NCI-H510A treated with DMSO at 0.1 percent for 48 hours (cell line): ENCODE results near the gene DIRAS3.
"Not testable (repeated sequence)": the region's sequence is repeated elsewhere in the genome, so short reads cannot be mapped to it uniquely, and the experiment has no call there.

Experiments used
- DNase-seq: peaks from one replicate; lab custom pipeline; 2025; lab: John Stamatoyannopoulos, UW

Gene DIRAS3, protein sequence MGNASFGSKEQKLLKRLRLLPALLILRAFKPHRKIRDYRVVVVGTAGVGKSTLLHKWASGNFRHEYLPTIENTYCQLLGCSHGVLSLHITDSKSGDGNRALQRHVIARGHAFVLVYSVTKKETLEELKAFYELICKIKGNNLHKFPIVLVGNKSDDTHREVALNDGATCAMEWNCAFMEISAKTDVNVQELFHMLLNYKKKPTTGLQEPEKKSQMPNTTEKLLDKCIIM

DNA sequence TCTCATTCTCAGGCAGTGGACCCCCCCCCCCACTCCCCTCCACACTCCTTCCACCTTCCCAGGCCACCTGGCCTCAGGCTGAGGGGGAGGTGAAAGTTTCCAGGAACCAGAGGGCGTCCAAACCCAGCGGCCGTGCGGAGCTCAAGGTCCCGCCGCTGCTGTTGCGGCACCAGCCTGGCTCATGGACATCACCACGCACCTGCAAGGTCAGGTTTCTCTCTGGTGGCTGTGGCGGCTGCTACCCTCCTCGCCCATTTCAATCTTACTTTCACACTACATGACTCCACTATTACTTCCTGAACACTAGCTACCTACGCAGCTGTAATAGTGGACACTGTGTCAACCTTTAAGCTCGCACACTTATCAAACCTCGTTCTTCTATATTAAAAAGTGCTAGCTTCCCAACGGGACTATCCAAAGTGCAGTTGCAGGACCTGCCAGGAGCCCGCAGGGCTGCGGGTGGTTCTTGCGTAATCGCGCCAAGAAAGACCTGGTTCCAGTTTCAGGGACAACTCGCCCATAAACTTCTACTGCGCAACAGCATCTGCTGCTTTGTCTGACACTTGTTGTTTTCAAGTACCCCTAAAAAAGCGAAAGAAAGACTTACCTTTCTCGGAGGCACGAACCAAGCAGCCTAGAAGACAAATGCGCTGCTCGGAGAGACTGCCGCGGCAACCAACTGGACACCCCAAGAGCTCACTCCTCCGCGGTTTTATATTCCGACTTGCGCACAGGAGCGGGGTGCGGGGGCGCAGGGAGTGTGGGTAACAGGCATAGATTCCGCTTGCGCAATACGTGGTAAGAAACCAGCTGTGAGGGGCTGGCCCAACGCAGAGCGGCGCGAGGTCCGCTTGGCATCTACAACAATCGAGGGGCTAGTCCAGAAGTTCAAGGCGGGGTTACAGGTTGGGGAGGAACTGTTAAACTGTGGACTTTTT, at the start of gene DIRAS3:
Gene DIRAS3 (minus strand): TSS at position 687 of the 938 bp plus-strand sequence. CDS start 3,330 bp downstream, outside the sequence.
- DNase-seq = no peak

DNA sequence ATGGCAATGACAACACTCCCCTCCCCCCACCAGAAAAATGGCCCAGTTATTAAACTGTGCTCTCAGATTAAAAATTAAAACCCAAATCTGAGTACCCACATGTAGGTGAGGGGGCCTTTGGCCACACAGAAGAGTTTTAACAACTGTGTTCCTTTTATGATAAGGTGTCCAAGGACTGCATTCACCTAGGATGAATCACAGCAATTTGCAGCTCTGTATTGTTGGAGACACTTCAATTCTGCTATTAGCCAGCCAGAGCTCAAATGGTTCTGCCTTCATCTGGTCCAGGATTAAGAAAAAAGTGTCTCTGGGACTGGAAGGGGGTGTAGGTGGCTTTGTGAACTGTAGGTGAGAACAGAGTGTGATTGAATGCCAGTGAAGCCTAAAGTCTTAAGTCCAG, 43.3 kb upstream of the DIRAS3 start:
- DNase-seq = no peak

DNA sequence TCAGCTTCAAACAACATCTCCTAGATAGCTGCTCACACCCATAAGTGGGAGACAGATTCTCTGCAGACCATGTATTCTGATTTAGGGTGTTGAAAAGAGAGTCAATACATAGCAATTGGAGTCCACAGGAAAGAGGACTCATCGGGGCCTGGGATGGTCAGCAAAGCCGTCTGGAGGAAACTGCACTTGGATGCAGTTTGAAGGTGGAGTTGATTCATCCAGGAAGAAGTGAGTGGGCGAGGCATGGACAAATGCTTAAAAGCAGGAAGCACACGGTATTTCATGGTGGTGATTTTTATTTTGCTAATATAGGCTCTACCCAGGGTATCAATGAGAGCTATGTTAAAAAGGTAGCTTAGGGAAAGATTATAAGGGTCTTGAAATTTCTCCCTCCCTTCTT, 36.8 kb upstream of the DIRAS3 start:
- DNase-seq = no peak

DNA sequence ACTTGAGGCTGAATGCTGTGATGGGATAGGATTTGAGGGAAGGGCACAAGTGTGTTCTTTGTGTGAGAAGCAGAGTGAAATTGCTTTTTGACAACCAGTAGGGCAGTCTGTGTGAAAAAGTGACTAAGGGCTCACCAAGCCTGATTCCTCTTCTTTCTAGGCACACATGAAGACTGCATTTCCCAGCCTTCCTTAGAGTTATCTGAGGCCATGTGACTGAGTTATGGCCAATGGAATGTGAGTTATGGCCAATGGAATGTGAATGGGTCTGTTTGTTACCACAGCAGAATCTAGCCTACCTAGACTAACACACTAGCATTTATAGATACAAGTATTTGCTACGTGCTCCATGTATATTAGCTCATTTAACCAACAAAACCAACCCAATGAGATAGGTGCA, 35.3 kb upstream of the DIRAS3 start:
- DNase-seq = no peak

DNA sequence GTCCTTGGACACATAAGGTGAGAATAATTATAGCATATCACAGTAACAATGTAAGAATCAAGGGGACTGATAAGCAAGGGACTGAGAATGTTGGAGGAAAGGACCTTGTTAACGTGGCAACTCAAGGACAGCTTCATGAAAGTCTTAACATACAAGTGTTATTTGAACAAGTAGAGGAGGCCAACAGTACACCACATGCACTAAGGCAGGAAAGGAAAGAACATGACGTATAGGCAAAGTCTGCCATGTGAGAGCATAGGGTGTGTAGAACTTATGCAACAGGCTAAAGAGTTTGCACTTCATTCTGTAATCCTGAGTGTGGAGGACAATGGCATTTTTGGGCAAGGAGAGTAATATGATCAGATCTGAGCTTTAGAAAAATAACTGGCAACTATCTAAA, 33.3 kb upstream of the DIRAS3 start:
- no peak for DNase-seq

DNA sequence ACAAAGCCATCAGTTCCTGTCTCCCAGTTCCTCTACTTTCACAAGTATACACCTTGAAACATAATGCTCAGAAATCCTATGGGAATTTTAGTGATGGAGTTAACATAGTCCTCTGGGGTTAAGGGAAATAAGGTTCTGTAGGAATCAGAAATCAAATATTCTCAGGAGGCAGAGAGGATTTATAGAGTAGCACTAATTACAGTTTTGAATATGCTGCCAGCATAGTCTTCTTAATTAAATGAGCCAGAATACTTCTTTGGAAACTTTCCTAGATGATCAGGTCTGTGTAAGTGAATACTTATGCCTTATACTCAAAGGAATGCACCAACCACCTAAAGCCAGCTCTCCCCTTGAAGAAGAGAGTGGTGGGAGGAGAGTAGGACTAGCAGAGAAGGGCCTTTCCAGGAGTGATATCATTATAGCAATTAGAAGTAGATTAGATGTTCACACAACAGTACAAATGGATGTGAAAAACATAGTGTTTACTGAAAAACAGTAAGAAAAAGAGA, 31.4 kb upstream of the DIRAS3 start:
- DNase-seq = no peak

DNA sequence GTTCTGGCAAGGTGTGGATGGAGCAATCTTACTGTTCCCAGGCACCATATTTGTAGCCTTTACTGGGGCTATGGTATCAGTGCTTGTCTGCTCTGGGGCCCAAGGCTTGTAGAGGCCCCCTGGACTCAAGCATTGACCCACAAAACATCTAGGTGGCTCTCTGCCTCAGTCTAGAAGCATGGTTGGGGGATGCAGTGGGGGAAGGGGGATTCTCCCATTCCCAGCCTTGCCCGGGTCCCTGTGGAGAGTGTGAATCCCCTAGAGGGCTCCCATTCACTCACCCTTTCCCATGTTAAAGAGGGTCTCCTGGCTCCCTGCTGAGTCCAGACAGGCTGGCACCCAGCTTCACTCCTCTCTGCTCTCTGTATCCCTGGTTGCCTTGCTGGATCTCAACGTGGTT, 28.2 kb upstream of the DIRAS3 start:
- no peak for DNase-seq

DNA sequence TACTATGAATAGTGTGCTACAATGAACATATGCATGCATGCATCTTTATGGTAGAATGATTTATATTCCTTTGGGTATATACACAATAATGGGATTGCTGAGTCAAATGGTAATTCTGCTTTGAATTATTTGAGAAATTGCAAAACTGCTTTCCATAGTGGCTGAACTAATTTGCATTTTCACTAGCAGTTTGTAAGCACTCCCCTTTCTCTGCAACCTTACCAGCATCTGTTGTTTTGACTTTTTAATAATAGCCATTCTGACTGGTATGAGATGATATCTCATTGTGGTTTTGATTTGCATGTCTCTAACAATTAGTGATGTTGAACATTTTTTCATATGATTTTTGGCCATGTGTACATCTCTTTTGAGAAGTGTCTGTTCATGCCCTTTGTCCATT, 24.0 kb upstream of the DIRAS3 start:
- DNase-seq = no peak

DNA sequence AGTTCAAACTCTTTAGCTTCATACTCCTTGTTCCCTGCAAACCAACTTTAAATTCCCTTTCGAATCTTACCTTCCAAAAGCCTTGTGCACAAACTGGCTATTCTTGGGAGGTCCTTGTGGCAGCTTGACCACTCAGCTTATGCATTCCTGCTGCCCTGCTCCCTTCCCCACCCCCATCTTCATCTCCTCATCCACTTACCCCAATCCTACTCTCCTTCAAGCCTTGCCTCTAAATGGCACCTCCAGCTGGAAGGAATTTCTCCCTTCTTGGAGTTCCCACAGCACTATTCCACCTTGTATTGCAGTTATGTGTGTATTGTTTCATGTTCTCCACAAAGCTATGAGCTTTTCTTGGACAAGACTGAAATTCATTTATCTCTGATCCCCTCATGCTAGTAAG, 15.3 kb upstream of the DIRAS3 start:
- DNase-seq = no peak

DNA sequence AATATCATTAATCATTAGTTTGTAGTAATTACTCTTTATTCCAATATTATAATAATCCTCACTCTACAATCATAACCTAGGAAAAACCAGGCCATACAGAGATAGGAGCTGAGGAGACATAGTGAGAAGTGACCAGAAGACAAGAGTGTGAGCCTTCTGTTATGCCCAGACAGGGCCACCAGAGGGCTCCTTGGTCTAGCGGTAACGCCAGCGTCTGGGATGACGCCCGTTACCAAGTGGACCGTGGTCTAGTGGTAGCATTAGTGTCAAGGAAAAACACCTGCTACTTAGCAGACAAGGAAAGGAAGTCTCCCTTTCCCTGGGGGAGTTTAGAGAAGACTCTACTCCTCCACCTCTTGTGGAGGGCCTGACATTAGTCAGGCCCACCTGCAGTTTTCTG, 7.6 kb upstream of the DIRAS3 start:
- not testable (repeated sequence) for DNase-seq

DNA sequence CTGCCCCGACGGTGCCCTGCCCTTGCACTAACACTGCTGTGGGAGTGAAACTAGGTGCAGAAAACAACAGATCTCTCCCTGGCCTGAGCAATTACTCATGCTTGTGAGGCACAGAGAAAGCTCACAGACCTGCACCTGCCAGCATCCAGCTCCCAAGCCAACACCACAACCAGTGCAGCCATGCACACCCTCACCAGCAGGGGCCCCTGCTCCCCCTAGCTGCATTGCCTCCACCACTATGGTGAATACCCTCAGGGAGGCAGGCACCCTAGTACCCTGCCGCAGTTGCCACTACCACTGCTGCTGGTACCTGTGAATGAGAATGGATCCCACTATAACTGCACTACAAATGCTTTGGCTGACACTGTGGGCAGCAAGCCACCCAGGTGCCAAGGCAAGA, 7.1 kb upstream of the DIRAS3 start:
- no peak for DNase-seq

DNA sequence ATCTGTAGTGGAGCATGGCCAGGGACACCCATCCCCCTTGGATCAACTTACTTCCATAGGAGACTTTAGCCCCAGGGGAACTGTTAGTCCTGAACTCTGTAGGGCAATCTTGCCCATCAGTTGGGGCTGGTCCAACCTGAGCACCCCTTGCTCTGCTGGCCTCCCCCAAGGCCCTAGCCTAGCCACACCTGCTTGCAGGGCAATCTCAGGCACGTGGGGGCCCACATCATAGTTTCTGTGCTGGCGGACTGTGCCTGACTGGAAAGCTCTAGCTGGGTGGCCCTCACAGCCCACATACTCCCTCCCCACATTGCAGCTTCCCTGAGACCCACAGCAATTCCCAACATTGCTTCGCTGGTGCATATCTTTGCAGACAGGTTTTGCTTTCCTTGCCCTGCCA, 6.6 kb upstream of the DIRAS3 start:
- DNase-seq = no peak

DNA sequence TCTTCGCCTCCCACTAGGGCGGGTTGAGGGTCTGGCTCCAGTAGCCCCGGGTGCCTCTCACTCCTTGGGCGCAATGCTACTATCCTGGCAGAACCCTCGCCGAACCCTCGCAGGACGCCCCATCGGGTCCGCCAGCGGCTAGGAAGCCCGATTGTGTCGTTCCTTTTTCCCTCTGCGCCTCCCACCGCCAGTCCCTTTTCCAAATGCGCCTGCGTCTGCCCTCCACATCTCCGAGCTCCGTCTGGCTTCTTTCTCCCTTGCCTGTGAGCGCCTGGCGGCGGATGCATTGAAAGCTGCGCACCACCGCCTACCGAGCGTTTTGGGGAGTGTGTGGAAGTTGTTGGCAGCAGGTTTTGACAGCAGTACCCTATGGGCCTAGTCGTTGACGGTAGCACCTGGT, 1.0 kb upstream of the DIRAS3 start:
- no peak for DNase-seq

DNA sequence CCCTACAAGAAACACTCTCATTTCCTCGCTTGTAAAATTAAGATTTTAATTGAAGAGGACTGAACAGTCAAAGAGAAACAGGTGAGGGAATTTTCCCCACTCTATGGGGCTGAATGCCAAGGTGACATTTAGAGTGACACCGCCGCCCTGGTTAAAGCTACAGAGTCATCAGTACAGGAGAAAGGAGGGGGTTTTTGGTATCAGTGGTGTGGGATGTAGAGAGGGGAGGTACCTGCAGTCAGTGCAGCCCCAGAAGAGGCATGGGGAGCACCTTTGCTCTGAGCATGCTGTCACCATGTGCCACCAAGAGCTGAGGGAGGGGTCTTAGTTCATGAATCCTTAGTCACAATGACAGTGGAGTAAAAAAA, 2.8 kb downstream of the DIRAS3 start:
- no peak for DNase-seq

DNA sequence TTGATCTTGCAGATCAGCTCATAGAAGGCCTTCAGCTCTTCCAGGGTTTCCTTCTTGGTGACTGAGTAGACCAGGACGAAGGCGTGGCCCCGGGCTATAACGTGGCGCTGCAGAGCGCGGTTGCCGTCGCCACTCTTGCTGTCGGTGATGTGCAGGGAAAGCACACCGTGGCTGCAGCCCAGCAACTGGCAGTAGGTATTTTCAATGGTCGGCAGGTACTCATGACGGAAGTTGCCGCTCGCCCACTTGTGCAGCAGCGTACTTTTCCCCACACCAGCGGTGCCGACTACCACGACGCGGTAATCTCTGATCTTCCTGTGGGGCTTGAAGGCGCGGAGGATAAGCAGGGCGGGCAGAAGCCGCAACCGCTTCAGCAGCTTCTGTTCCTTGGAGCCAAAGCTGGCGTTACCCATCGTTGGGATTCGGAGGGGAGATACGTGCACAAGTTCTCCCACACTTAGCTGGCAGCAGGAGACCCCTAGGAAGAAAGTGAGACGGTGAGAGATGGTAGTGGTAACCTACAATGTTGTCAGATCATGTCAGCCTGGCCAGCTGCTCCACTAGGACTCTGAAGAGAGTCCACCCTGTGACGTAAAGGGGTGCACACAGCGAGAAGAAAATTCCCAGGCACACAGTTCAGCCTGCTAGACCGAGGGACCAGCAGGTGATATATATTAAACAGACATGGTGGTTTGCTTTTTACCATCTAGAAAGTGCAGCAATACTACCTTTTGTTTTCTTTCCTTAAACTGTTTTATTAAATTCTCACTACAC, 3.4 kb downstream of the DIRAS3 start:
- DNase-seq = peak; percentile 13

DNA sequence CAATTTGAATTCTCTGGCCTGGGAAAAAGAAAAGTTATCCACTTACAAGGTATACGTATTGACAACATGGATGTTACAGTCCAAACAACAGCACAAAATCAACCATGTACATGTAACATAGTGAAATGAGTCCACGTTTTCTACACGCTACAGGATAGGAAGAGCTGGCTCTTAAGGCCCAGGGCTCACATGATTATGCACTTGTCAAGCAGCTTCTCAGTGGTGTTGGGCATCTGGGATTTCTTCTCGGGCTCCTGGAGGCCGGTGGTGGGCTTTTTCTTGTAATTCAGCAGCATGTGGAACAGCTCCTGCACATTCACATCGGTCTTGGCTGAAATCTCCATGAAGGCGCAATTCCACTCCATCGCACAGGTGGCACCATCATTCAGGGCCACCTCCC, 4.0 kb downstream of the DIRAS3 start:
- no peak for DNase-seq

DNA sequence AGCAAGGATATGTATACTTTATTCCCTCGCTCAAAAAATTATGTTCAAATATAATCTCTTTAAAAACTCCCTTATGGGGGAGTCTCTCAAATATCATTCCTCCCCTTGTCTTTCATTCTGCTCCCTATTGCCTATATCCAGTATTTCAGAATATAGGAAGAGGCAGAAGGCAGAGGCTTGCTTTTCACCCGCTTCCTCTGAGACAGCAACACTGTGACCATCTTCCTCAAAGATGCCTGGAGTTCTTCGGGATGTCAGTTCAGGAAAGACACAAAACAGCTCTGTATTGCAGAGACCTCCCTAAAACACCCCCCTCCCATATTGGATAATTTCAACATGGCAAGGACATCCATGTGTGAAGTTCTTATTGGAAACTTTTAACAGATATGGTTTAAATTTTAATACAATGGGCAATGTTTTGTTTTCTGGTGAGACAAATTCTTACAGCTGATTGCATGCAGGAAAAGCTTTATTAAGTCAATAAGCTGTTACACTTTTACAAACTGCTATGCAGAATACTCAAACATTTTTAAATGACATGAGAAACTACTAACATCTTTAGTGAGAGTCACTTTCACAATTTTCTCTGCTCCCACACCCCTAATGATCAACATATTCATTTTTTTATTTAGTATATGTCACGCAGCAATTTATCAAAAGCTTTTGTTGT, 4.8 kb downstream of the DIRAS3 start:
- DNase-seq = no peak

DNA sequence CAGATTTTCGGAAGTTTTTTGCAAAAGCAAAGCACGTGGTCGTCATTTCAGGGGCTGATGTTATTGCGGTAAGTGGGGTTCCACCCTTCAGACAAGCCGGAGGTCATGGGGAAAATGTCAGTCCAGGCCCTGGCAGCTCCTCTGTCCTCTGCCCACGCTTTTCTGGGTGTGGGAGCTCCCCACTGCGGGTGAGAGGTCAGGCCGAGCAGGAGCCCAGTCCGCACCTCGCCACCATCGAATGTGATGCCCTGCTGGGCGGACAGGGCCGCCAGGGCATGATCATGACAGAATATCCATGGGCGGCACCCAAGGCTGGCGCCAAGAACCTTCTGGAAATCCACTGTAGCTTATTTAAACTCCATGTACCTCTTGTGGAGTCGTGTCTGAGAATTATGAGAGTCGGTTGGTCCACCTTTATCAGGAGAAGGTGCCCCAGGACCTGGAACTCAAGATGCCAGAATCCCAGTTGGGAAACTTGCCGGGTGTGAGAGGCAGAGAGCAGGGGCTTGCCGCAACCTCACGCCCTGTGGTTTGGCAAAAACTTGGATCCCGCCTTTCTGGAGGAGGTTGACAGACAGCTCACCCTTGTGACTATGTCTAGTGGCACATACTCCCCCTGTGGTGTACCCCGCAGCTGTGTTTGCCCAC, 6.9 kb downstream of the DIRAS3 start:
- DNase-seq = no peak

DNA sequence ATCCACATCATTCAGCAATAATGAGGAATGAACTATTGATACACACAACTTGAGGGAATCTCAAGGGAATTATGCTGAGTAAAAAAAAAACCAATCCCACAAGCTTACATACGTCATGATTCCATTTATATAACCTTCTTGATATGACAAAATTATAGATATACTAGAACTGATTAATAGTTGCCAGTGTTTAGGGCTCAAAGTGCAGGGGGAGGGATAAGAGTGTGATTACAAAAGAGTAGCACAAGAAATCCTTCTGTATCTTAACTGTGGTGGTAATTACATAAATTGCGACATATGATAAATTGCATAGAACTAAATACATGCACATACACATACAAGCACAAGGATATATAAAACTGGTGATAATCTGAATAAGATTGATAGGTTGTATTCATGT, 13.5 kb downstream of the DIRAS3 start:
- no peak for DNase-seq

DNA sequence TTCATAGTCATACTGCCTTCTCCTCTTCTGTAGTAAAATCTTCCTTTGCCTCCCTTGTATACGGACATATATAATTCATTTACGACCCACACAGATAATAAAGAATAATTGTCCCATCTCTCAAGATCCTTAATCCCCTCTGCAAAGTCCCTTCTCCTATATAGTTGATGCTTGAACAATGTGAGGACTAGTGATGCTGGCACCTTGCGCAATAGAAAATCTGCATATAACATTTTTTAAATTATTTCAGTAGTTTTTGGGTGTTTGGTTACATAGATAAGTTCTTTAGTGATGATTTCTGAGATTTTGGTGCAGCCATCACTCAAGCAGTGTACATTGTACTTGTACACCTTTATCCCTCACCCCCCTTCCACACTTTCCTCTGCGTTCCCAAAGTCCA, 21.0 kb downstream of the DIRAS3 start:
- no peak for DNase-seq

DNA sequence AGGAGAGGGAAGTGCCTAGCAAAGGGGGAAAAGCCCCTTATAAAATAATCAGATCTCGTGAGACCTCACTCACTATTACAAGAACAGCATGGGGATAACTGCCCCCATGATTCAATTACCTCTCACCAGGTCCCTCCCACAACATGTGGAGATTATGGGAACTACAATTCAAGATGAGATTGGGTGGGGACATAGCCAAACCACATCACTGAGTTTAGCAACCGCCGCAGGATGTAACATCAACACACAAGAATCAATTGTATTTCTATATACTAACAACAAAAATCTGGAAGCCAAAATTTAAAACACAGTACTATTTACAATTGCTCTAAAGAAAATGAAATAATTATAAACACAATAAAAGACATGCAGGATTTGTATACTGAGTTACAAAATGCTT, 21.9 kb downstream of the DIRAS3 start:
- no peak for DNase-seq
